Coronary artery (tissue), 2 donors: Measurements from ENCODE around the gene ATP2C2.

Experiments
- DNase-seq: peaks from one replicate; pipeline ENCODE4 v3.0.0-alpha.2; 2017; ENCODE audit warnings: low spot score
- H3K27ac ChIP-seq, 2 donors: fragments of 200-600 bp; sonication (generic); one replicate each; pipeline ENCODE4 v1.5.1; 2016 to 2019
- H3K4me3 ChIP-seq: fragments of 200-600 bp; sonication (generic); 2 replicates; pipeline ENCODE4 v1.5.1; 2016; ENCODE audit warnings: mild to moderate bottlenecking, moderate library complexity
- TF ChIP-seq, protein P1 (sequence below): fragments of 200-600 bp; sonication (generic); IDR thresholded peaks from one replicate; pipeline ENCODE4 v1.5.1; 2019; ENCODE audit warnings: antibody characterized with exemption

Gene ATP2C2, protein sequence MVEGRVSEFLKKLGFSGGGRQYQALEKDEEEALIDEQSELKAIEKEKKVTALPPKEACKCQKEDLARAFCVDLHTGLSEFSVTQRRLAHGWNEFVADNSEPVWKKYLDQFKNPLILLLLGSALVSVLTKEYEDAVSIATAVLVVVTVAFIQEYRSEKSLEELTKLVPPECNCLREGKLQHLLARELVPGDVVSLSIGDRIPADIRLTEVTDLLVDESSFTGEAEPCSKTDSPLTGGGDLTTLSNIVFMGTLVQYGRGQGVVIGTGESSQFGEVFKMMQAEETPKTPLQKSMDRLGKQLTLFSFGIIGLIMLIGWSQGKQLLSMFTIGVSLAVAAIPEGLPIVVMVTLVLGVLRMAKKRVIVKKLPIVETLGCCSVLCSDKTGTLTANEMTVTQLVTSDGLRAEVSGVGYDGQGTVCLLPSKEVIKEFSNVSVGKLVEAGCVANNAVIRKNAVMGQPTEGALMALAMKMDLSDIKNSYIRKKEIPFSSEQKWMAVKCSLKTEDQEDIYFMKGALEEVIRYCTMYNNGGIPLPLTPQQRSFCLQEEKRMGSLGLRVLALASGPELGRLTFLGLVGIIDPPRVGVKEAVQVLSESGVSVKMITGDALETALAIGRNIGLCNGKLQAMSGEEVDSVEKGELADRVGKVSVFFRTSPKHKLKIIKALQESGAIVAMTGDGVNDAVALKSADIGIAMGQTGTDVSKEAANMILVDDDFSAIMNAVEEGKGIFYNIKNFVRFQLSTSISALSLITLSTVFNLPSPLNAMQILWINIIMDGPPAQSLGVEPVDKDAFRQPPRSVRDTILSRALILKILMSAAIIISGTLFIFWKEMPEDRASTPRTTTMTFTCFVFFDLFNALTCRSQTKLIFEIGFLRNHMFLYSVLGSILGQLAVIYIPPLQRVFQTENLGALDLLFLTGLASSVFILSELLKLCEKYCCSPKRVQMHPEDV

DNA sequence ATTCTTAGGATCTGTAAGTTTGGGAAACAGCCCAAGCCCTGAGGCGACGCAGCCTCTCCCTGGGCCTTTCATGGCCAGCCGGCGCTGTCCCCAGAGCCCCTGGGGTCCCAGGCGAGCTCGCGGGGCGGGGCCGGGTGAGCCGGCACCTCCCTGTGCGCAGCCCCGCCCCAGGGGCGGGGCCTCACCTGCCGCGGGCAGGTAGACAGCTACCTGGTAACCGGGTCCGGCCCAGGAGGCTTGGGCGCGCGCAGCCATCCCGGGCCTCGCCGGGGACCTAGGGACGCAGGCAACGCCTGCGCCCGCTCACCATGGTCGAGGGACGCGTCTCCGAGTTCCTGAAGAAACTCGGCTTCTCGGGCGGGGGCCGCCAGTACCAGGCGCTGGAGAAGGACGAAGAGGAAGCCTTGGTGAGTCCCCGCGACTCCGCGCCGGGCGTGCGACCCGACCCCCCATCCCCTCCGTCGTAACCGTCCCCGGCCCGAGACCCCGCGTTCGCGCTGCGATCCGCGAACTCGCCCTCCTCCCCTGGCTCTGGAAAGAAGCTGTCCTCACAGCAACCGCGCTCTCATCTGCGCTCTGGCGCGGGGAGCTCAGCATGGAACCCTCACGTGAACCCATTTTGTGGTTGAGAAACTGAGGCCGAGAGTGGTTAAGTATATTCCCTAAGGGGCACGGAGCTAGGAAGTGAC, at the start of gene ATP2C2:
ATP2C2 (plus strand) TSS at position 231 of the 689 bp plus-strand sequence; CDS start at position 309, 78 bp downstream.
- TF ChIP-seq, protein P1, sequence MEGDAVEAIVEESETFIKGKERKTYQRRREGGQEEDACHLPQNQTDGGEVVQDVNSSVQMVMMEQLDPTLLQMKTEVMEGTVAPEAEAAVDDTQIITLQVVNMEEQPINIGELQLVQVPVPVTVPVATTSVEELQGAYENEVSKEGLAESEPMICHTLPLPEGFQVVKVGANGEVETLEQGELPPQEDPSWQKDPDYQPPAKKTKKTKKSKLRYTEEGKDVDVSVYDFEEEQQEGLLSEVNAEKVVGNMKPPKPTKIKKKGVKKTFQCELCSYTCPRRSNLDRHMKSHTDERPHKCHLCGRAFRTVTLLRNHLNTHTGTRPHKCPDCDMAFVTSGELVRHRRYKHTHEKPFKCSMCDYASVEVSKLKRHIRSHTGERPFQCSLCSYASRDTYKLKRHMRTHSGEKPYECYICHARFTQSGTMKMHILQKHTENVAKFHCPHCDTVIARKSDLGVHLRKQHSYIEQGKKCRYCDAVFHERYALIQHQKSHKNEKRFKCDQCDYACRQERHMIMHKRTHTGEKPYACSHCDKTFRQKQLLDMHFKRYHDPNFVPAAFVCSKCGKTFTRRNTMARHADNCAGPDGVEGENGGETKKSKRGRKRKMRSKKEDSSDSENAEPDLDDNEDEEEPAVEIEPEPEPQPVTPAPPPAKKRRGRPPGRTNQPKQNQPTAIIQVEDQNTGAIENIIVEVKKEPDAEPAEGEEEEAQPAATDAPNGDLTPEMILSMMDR = no peak
- DNase-seq = no peak
- Histone ChIP-seq H3K4me3 (no peak within 1 kb of the TSS), H3K27ac (no peak within 1 kb of the TSS)

DNA sequence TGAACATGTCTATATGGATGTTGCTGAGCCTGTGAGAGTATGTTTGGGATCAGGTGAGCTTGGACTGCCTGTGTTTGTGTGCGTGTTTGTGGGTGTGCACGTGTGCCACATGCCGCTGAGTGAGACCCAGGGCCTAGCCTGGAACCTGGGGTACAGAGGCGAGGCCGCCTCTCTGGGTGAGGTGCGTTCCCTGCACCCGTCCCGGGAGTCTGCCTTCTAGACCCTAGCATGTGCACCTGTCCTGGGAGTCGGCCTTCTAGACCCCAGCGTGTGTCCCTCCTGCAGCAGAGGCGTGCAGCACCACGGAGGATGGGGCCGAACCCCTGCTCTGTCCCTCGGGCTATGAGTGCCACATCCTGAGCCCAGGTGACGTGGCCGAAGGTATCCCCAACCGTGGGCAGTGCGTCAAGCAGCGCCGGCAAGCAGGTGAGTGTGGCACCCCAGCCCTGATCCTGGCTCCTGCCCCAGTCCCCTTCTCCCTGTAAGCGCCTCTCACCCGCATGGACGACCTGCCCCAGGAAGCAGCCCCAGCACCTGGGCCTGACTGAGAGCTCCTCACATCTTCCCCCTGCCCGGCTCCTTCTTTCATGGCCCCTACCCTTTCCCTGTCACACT, 49.1 kb upstream of the ATP2C2 start:
- Histone ChIP-seq H3K27ac (no peak overlapping the region), H3K4me3 (no peak overlapping the region)
- TF ChIP-seq, protein P1 = no peak
- DNase-seq = no peak

DNA sequence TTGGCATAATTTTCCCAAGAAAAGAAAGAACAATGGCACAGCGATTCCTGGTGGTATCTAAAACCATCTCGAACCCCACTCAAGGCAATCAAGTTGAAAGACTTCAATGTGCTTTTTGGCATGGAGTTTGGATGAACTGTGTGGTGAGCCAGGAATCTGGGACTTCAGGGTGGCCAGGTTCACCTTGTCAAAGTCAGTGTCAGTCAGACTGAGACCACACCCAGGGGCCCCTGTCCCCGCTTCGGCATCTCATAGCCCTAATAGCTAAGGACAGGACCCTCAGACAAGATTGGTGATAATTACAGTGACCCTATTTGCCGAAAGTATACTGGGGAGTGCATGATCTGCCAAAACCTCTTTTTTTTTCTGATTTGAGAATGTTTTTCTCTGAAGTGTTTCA, 47.8 kb upstream of the ATP2C2 start:
- no peak for DNase-seq
- Histone ChIP-seq H3K27ac (no peak overlapping the region), H3K4me3 (no peak overlapping the region)
- TF ChIP-seq, protein P1 = no peak

DNA sequence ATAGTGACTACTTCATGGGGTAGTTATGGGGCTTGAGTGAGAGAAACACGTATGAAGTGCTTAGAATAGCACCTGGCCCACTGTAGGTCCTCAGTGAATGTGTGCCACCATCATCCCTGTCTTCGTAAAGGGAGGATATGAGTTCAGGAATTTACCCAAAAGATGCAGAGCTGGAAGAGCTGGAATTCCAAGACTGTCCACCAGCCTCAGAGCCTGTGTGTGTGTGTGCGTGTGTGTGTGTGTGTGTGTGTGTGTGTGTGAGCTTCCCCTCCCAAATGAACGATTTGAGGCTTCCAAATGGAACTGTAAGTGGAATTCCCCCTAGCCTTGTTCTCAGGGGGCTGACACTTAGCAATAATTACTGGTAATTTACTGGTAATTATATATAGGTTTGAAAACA, 46.4 kb upstream of the ATP2C2 start:
- H3K4me3 ChIP-seq = no peak overlapping the region
- TF ChIP-seq, protein P1 = no peak
- no peak for DNase-seq
- H3K27ac ChIP-seq = no peak overlapping the region

DNA sequence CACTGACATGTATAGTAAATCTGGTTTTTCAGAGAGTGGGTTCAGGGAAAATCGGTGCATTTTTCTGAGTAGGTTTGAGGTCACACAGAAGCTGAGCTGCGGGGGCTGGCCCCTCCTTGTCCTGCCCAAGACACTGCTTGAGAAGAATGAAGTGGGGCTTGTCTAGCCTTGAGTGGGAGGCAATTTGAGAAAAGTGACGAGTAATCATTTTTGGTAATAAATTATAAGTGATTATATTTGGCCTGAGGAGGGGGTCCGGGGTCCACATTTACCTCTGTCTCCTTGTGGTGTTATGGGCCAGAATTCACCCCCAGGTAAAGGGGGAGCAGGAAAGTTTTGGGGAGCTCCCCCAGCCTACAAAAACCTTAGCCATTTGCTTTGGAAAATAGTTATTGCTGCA, 45.6 kb upstream of the ATP2C2 start:
- DNase-seq = no peak
- Histone ChIP-seq H3K27ac (no peak overlapping the region), H3K4me3 (no peak overlapping the region)
- TF ChIP-seq, protein P1 = no peak

DNA sequence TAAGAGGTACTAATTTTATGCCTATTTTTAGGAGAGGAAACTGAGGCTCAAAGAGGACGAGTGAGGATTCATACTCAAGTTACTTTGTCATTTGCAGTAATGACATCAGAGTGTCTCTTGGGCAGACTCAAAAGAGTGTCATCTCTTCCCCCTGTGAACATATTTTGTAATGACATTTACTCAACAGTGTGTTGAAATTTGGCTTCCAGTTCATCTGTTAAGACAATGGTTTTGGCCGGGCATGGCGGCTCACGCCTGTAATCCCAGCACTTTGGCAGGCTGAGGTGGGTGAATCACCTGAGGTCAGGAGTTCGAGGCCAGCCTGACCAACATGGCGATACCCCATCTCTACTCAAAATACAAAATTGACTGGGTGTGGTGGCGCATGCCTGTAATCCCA, 44.7 kb upstream of the ATP2C2 start:
- TF ChIP-seq, protein P1 = no peak
- DNase-seq = no peak
- no peak overlapping the region for H3K4me3 ChIP-seq
- no peak overlapping the region for H3K27ac ChIP-seq
